GM11168 (cell line): Measurements from ENCODE around the gene GOLIM4.

ENCODE experiments used
- in situ Hi-C: fragments of 300-500 bp; cut with MboI; formaldehyde crosslinking; loops from one replicate; pipeline ENCODE4 v1.12.0; 2022; ENCODE audit warnings: low sequenced_read_pairs; ENCODE audit not compliant: unreplicated experiment

The GOLIM4 gene

GRCh38 chr3:168052515-168052914 is 43.2 kb downstream of the GOLIM4 start:
- in situ Hi-C loops = no loop called here

GRCh38 chr3:168051531-168052471 is 43.9 kb downstream of the GOLIM4 start:
- in situ Hi-C loops = no loop called here

GRCh38 chr3:168051070-168051469 is 44.7 kb downstream of the GOLIM4 start:
- in situ Hi-C loops = no loop called here

- in situ Hi-C loops = loop anchor here (5.0 kb wide), 1 partner anchor 113 kb away; no protein-coding TSS in a partner anchor
Observed at GRCh38 chr3:168049367-168049974, 46.3 kb downstream of the GOLIM4 start.

DNA sequence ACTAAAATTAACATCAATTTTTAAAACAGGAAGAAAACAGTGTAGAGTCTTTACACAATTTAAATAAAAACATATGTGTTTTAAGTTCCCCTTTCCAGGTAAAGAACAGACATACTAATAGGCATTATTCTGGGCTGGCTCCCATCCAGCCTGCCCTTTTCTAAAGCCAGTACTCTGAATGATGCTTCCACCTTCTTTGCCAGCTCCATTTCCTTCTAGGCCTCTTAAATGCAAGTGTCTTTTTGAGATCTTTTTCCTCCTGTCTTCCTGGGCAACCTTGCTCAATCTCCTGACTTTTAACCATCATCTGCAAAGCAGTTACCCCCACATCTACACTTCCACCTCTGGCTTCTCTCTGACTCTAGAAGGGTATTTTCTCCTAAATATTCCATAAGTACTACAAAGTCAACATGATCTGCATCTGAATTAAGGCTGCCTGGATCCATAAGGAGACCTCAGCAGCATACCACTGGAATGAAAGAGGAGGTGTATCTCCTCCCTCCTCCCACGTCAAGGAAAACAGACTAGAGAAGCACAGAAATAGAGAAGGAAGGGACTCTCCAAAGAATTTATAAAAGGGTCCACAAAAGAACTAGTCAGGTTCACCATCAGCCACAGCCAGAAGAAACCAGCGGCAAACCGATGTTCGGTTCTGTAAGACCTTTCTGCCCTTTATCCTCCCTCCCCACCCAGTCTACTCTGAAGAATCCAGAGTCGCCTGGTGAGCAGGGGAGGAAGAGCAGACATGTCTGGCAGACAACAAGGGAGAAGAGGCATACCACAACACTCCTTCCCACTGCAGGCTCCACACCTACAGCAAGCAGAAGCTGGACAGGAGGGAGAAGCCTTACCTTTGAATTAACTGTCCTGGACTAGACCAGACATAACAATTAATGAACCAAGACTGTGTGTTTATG is 47.1 kb downstream of the GOLIM4 start:
- in situ Hi-C loops = loop anchor here (5.0 kb wide), 1 partner anchor 114 kb away; no protein-coding TSS in a partner anchor

GRCh38 chr3:168047936-168048335 is 47.8 kb downstream of the GOLIM4 start:
- in situ Hi-C loops = loop anchor here (5.0 kb wide), 1 partner anchor 114 kb away; no protein-coding TSS in a partner anchor

DNA sequence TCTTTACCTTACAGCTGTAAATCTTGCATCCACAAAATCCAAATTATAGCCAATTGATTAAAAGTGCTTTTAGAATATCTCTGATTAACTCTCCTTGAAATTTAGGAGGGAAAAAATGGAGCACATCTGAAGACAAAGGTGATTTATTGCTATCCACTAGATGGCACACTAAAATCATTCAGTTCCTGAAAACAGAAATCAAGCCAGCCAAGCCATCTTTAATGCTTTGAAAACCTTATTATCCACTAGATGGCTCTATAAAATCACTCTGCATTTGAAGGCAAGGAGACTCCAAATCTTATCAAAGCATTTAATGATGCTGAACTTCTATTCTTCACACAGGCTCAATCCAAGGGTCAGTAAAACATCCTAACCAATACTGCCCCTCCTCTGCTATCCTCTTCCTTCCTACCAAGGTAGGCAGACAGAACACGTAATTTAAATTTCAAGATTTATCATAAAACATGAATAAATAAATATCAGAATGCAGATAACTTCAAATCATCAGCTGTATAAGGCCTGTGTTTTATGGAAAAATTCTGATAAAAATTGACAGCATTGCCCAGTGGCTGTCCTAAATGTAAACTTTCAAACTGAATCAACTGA is 48.4 kb downstream of the GOLIM4 start:
- in situ Hi-C loops = loop anchor here (5.0 kb wide), 1 partner anchor 115 kb away; no protein-coding TSS in a partner anchor

DNA sequence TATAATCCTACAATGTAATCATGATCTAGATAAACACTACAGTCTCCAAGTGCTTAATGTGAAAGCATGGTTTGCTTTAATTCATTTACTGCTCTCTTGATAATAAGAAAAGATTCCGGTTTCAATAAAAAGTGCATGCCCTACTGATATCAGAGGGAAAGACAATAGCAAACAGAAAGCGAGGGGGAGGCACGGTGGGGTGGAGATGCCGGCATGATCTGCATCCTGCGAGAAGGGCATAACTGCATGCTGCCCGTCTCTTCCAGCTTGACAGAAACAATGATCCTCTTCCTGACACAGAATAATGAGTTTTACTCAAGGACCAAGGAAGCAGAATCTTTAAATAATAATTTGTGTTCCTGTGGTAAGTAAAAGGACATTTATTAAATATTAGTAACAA is 51.7 kb downstream of the GOLIM4 start:
- in situ Hi-C loops = no loop called here

- in situ Hi-C loops = no loop called here
Observed at GRCh38 chr3:168040607-168041208, 55.0 kb downstream of the GOLIM4 start.

DNA sequence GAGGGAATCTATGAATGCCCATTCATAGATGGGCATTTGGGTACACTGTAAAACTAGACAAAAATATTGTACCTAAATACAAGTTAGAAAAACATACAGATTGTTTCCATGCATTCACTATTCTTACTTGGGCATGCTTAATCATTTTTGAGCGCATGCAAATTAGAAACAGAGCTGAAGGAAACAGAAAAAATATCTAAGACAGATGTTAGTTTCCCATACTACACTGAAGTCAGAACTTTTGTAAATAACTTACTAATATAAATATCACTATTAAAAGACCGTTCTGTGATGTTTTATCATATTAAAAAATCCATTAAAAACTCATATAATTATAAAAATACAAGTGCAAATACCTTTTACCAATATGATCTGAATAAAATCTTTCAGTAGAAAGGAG is 58.7 kb downstream of the GOLIM4 start:
- in situ Hi-C loops = no loop called here

GRCh38 chr3:168036619-168037018 is 59.1 kb downstream of the GOLIM4 start:
- in situ Hi-C loops = no loop called here

DNA sequence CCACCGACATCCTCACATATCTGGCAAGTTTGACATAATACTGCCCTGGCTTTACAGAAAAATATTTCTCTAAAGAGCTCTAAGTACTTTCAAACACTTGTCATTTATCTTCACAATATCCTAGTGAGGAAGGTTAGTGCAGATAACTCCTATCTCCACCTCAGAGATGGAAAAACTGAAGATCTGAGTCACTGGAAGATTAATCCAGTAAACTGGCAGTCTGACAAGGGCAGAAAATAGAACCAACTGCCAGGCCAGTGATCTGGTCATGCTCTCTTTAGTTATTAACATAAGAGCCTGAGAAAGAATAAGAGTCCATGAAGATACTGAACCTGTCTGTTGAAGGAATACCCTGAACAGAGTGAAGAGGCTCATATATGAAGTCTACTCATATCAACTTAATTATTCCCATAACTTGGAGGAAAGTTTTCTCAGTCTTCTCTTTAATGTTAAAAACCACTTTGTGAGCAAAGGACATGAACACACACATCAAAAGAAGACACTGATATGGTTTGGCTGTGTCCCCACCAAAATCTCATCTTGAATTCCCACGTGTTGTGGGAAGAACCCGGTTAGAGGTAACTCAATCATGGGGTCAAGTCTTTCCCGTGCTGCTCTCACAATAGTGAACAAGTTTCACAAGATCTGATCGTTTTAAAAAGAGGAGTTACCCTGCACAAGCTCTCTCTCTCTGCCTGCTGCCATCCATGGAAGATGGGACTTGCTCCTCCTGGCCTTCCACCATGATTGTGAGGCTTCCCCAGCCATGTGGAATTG is 61.4 kb downstream of the GOLIM4 start:
- in situ Hi-C loops = no loop called here

DNA sequence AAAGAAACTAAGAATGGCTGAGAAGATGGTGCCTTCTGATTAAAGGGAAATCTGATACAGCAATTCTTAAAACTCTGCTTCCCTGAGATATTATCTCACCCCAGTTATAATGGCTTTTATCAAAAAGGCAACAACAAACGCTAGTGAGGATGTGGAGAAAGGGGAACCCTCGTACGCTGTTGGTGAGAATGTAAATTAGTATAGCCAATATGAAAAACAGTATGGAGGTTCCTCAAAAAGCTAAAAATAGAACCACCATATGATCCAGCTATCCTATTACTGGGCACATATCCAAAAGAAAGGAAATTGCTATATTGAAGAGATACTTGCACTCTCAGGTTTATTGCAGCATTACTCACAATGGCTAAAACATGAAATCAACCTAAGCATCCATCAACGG is 65.1 kb downstream of the GOLIM4 start:
- in situ Hi-C loops = no loop called here

DNA sequence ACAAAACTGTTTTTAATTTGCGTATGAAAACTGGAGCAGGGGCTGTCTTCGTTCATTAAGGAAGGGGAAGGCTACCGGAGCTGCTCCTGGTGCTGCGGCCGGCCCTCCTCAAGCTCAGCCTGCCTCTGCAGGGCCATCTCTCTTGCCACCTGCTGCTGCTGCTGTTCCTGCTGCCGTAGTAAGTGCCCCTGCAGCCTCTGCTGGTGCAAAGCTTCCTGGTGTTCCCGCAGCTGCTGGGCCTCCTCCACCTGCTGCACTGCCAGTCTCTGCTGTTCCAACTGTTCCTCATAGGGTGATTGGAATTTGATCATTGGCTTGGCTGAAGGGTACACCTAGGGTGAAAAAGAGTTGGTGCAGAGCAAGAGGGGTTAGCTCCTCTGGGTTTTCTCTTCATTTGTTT is 66.0 kb downstream of the GOLIM4 start:
- in situ Hi-C loops = no loop called here

GRCh38 chr3:168028086-168028485 is 67.6 kb downstream of the GOLIM4 start:
- in situ Hi-C loops = no loop called here

DNA sequence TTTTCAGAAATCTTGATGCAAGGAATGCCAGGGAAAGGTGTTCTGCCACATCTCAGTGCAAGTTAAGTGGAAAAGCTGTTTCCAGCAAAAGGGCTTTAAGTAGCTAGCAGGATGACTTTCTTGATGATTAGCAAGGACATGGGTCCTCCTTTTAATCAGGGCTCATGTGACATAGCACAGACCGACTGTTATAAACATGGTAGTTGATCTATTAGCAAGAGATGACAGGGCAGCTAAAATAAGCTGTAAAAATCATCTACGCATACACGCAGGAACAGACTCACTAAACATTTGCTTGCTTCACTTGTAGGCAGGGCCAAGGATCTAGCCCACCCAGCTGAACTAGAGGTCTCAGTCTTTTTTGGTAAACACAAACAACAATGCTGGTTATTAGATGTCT is 69.0 kb downstream of the GOLIM4 start:
- in situ Hi-C loops = no loop called here

- in situ Hi-C loops = no loop called here
Observed at GRCh38 chr3:168025076-168025475, 70.6 kb downstream of the GOLIM4 start.

GRCh38 chr3:168024537-168024941 is 71.2 kb downstream of the GOLIM4 start:
- in situ Hi-C loops = no loop called here
